Tibial nerve (tissue), 3 donors: ENCODE data around the gene CD200R1L.

Experiments
- POLR2A ChIP-seq, 2 donors: fragments of 450-650 bp; IDR thresholded peaks; one replicate each; pipeline ENCODE4 v1.6.1; 2017; ENCODE audit warnings: antibody characterized with exemption in 2 of 2, mild to moderate bottlenecking in 2 of 2, moderate library complexity in 2 of 2
- TF ChIP-seq, protein P1 (sequence below), 5 experiments: fragments of 200-600 bp in 3 of 5; fragments of 450-650 bp in 2 of 5; sonication (generic) in 3 of 5; IDR thresholded peaks; one replicate each; pipeline ENCODE4 v1.5.1; 2016 to 2019; ENCODE audit warnings: antibody characterized with exemption in 5 of 5, mild to moderate bottlenecking in 3 of 5, moderate library complexity in 2 of 5

DNA sequence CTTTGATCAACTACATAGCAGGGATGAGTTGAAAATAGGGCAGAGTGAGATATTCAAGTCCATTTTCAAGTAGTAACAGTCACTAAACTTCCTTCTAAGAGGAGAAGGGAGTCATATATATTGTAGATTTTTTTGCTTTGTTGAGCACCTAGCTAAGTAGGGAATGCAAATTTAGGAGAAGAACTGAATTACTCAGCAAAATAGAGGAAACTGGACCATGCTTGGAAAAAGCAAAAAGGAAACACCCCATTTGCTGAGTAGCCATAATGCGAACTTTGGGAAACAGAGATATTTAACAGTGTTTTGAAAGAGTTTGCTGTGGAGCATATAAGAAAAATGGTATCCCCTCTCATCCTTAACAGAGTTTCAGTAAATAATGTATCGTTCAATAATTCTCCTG lies 54.9 kb downstream of the CD200R1L start:
- no peak for TF ChIP-seq POLR2A (IDR thresholded peaks at IDR 0.05)
- TF ChIP-seq, protein P1, sequence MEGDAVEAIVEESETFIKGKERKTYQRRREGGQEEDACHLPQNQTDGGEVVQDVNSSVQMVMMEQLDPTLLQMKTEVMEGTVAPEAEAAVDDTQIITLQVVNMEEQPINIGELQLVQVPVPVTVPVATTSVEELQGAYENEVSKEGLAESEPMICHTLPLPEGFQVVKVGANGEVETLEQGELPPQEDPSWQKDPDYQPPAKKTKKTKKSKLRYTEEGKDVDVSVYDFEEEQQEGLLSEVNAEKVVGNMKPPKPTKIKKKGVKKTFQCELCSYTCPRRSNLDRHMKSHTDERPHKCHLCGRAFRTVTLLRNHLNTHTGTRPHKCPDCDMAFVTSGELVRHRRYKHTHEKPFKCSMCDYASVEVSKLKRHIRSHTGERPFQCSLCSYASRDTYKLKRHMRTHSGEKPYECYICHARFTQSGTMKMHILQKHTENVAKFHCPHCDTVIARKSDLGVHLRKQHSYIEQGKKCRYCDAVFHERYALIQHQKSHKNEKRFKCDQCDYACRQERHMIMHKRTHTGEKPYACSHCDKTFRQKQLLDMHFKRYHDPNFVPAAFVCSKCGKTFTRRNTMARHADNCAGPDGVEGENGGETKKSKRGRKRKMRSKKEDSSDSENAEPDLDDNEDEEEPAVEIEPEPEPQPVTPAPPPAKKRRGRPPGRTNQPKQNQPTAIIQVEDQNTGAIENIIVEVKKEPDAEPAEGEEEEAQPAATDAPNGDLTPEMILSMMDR (IDR thresholded peaks at IDR 0.05), result no peak
